Stimulated activated CD4-positive, alpha-beta T cell treated with anti-CD3 and anti-CD28 coated beads, Interleukin-4, amount 100 ng/mL, for 24 hours (primary cell): ENCODE results near the gene ADSS2.
A peak's percentile ranks its signal among the peaks of the same experiment; 100 is the strongest.
"Not testable (repeated sequence)": the region's sequence is repeated elsewhere in the genome, so short reads cannot be mapped to it uniquely, and the experiment has no call there.

Experiments used
- DNase-seq: peaks from one replicate; pipeline ENCODE4 v3.0.0-alpha.2; 2020

Gene ADSS2

GRCh38 chr1:244451539-244451950, at the start of gene ADSS2:
ADSS2 (minus strand) TSS chr1:244451909; CDS start chr1:244451817, 92 bp downstream.
- DNase-seq, result no peak

DNA sequence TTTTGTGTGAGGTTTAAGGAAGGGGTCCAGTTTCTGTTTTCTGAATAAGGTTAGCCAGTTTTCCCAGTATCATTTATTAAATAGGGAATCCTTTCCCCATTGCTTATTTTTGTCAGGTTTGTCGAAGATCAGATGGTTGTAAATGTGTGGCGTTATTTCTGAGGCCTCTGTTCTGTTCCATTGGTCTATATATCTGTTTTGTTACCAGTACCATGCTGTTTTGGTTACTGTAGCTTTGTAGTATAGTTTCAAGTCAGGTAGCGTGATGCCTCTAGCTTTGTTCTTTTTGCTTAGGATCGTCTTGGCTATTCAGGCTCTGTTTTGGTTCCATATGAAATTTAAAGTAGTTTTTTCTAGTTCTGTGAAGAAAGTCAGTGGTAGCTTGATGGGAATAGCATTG, 48.8 kb upstream of the ADSS2 start:
- DNase-seq, result not testable (repeated sequence)

GRCh38 chr1:244499484-244499883, 47.8 kb upstream of the ADSS2 start:
- not testable (repeated sequence) for DNase-seq

GRCh38 chr1:244497805-244498204, 46.1 kb upstream of the ADSS2 start:
- DNase-seq, result no peak

DNA sequence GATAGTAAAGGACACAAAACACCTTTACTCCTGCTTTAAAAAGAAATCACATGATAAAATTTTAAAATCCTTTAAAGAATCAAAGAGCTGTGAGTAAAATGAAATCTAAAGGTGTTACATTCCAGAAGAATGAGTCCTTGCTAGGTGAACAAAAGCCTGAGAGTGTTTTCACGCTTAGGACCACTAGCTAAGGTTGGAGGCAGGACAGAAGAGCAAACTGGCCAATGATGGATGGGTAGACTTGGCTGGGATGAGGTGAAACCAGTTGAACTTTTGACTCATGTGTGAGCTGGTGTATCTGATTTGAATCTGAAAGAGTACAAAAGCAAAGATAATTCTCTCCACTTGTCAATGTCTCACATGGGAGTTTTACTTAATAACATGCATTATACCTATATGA, 44.5 kb upstream of the ADSS2 start:
- DNase-seq, result no peak

DNA sequence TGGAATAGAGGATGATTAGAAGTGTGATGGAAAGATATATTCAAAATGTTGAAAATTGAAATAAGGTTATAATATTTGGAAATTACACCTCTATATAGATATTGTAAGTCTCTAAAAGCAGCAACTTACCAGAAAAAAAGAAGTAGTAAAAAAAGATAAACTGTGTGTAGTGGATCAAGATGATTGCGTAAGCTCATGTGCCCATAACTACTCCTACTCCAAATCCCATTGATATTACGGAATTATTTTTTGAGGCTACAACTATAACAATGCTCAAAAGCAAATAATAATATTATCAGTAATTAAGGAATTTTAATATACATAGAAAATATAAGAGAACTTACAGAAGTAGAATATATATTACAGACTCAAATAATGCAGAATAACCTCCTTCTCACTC, 42.9 kb upstream of the ADSS2 start:
- DNase-seq, result no peak

- not testable (repeated sequence) for DNase-seq
These were observed 33.3 kb upstream of the ADSS2 start for GRCh38 chr1:244484971-244485370.

- no peak for DNase-seq
These were observed 21.4 kb upstream of the ADSS2 start for GRCh38 chr1:244473059-244473605.

GRCh38 chr1:244466724-244467123, 15.0 kb upstream of the ADSS2 start:
- no peak for DNase-seq

DNA sequence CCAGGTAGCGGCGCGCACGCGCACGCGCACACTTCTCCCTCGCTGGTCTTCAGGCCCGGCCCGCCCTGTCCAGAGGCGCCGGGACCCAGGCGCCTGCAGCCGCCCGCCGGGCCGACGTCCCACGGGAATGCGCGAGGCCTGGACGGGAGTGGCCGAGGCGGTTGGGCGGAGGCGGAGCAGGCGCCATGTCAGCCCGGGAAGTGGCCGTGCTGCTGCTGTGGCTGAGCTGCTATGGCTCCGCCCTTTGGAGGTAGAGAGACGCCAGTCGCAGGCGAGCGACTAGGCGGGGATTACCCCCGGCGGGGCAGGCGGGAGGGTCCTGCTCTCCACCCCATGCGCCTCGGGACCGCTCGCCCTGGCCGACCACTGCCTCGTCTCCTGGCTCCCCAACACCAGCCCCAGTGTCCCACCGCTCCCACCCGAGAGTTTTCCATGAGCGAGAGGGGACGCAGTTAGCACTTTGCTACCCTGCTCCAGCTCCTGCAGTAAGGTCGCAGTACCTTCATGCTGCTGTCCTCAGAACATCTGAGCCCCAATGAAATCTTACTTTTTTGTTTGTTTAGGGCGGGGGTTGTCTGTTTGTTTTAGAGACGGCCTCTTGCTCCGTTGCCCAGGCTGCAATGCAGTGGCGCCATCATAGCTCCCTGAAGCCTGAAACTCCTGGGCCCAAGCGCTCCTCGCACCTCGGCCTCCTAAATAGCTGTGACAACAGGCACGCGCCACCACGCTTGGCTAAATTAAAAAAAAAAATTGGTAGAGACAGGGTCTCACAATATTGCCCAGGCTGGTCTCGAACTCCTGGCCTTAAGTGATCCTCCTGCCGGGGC, 9.7 kb upstream of the ADSS2 start, which contains the start of gene CATSPERE:
CATSPERE (plus strand) TSS at position 29 of the 827 bp plus-strand sequence; CDS start at position 186, 157 bp downstream.
- DNase-seq, result peak; percentile 76

GRCh38 chr1:244460197-244460596, 8.5 kb upstream of the ADSS2 start:
- DNase-seq, result peak; percentile 33

GRCh38 chr1:244458781-244459180, 7.1 kb upstream of the ADSS2 start:
- DNase-seq, result no peak

- no peak for DNase-seq
These were observed 4.9 kb upstream of the ADSS2 start for GRCh38 chr1:244456586-244456985.

DNA sequence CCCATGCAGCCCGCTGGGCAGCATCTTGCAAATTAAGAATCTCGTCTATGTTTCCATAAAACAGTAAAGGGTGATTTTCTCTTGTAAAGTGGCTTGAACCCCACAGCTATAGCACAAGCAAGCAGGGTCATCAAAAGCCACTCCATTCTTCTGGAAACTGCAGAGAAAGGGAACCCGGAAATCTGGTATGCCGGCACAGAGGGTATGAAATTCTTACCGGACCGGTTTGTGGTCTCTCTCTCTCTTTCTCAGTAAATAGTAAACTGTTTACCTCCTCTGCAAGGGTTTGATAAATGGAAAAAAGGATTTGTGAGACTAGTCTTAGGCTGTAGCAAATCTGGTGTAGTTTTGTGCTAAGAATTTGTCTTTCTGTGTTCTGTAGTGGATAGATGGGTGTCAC, 2.7 kb upstream of the ADSS2 start:
- no peak for DNase-seq

GRCh38 chr1:244451951-244452795, 464 bp upstream of the ADSS2 start:
- peak; percentile 99 for DNase-seq

- DNase-seq, result peak; percentile 57
These were observed 841 bp downstream of the ADSS2 start for GRCh38 chr1:244450597-244451538.

GRCh38 chr1:244449936-244450508, 1.7 kb downstream of the ADSS2 start:
- DNase-seq, result no peak

DNA sequence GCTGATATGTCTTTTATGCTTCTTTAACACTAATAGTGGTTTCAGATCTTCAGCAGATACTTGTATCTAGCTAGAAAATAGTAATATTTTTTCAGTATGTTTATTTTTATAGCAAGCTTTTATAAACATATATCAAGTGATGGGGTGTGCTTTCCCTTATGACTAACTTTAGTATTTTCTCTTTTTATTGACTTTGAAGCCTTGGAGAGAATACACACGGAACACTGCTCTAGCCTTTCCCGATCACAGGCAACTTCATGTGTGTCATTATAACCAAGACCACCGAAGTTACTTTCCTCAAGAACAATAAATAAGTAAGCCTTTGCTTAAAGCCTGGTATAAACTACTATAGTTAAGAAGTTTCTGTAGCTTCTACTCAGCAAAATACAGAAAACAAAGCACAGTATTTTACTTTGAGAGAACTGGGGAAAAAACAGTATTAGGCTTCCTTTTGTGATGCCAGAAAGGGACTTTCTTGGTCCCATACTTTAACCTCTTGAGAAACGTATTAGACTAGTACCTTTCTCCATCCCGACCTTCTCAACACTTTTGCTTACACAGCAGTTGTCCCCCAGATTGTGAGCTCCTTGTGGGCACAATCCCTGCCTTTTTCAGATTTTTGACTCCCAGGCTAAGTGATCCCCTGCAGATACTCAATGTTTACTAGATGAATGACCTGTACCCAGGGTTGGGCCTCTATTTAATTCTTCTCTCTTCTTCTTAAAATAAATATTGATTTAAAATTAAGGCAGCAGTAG, 3.3 kb downstream of the ADSS2 start:
- no peak for DNase-seq

- no peak for DNase-seq
These were observed 4.2 kb downstream of the ADSS2 start for GRCh38 chr1:244447552-244447951.

DNA sequence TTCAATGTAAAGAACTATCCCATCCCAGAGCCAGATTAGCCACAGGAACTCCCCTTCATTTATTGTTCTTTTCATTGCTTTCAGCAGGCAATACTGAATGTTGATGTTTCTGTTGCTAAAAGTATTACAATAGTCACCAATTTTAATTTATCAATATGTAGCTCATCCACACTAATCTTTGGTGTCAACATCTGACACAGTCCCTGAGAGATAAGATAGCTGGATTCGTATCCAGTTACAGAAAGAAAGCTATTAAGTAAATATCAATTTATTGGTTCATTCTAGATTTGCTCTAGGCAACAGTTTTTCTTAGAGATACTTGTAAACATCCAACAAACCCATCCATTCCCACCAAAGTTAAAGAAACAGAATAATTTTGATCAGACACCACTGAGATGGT, 4.7 kb downstream of the ADSS2 start:
- DNase-seq, result no peak
